ENCODE results near the gene ICE1.
"Not testable (repeated sequence)": the region's sequence is repeated elsewhere in the genome, so short reads cannot be mapped to it uniquely, and the experiment has no call there.

The ICE1 gene

GRCh38 chr5:5421961-5422818 lies at the start of gene ICE1:
ICE1 (plus strand) TSS chr5:5422677; CDS start chr5:5422916, 239 bp downstream.
- DNase-seq (ENCODE audit: low read depth in 2 of 2) = peak; percentile 85 to 91

GRCh38 chr5:5372930-5373329 lies 49.5 kb upstream of the ICE1 start:
- DNase-seq (ENCODE audit: low read depth in 2 of 2) = no peak

GRCh38 chr5:5373351-5373989 lies 49.0 kb upstream of the ICE1 start:
- no peak for DNase-seq (ENCODE audit: low read depth in 2 of 2)

- no peak for DNase-seq (ENCODE audit: low read depth in 2 of 2)
These were observed 48.3 kb upstream of the ICE1 start for GRCh38 chr5:5374009-5374715.

- no peak for DNase-seq (ENCODE audit: low read depth in 2 of 2)
These were observed 44.7 kb upstream of the ICE1 start for GRCh38 chr5:5377780-5378179.

- DNase-seq (ENCODE audit: low read depth in 2 of 2) = no peak
These were observed 43.9 kb upstream of the ICE1 start for GRCh38 chr5:5378531-5378930.

GRCh38 chr5:5380298-5380697 lies 42.2 kb upstream of the ICE1 start:
- no peak for DNase-seq (ENCODE audit: low read depth in 2 of 2)

GRCh38 chr5:5381310-5381913 lies 41.1 kb upstream of the ICE1 start:
- DNase-seq (ENCODE audit: low read depth in 2 of 2) = no peak

- DNase-seq (ENCODE audit: low read depth in 2 of 2) = no peak
These were observed 39.0 kb upstream of the ICE1 start for GRCh38 chr5:5383461-5383860.

GRCh38 chr5:5384660-5385330 lies 37.7 kb upstream of the ICE1 start:
- DNase-seq (ENCODE audit: low read depth in 2 of 2) = no peak

GRCh38 chr5:5385331-5385662 lies 37.2 kb upstream of the ICE1 start:
- no peak for DNase-seq (ENCODE audit: low read depth in 2 of 2)

- no peak for DNase-seq (ENCODE audit: low read depth in 2 of 2)
These were observed 36.1 kb upstream of the ICE1 start for GRCh38 chr5:5386329-5386728.

- no peak for DNase-seq (ENCODE audit: low read depth in 2 of 2)
These were observed 35.3 kb upstream of the ICE1 start for GRCh38 chr5:5387192-5387591.

GRCh38 chr5:5387777-5388176 lies 34.7 kb upstream of the ICE1 start:
- DNase-seq (ENCODE audit: low read depth in 2 of 2) = no peak

GRCh38 chr5:5390121-5390869 lies 32.2 kb upstream of the ICE1 start:
- not testable (repeated sequence) for DNase-seq (ENCODE audit: low read depth in 2 of 2)

GRCh38 chr5:5392504-5392903 lies 30.0 kb upstream of the ICE1 start:
- DNase-seq (ENCODE audit: low read depth in 2 of 2) = not testable (repeated sequence)

- not testable (repeated sequence) for DNase-seq (ENCODE audit: low read depth in 2 of 2)
These were observed 28.0 kb upstream of the ICE1 start for GRCh38 chr5:5394384-5394986.

- DNase-seq (ENCODE audit: low read depth in 2 of 2) = not testable (repeated sequence)
These were observed 27.4 kb upstream of the ICE1 start for GRCh38 chr5:5395093-5395492.

- no peak for DNase-seq (ENCODE audit: low read depth in 2 of 2)
These were observed 24.4 kb upstream of the ICE1 start for GRCh38 chr5:5398071-5398470.

- no peak for DNase-seq (ENCODE audit: low read depth in 2 of 2)
These were observed 21.4 kb upstream of the ICE1 start for GRCh38 chr5:5401095-5401494.

- no peak for DNase-seq (ENCODE audit: low read depth in 2 of 2)
These were observed 18.7 kb upstream of the ICE1 start for GRCh38 chr5:5403741-5404140.
